Amniotic stem cell (primary cell): ENCODE results near the gene TWSG1.
"Not testable (repeated sequence)": the region's sequence is repeated elsewhere in the genome, so short reads cannot be mapped to it uniquely, and the experiment has no call there.

ENCODE experiments used
- DNase-seq: peaks from one replicate; lab custom pipeline; 2025; lab: John Stamatoyannopoulos, UW

Gene TWSG1

DNA sequence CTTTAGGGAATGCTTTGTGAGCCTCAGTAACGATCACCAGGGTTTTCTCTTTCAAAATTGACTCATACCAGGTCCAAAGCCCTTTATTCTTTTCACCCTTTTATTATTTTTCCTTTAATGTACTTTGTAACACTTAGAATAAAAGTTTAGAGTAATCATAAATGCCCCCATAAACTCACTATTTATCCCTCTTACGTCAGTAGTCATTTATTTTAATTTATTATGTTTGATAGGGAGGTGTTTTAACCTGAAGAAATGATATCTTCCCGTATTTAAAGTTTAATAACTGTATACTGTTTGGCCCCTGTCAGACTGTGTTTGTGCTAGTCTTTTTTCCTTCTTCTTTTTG lies 1.1 kb downstream of the TWSG1 start:
- DNase-seq: no peak

DNA sequence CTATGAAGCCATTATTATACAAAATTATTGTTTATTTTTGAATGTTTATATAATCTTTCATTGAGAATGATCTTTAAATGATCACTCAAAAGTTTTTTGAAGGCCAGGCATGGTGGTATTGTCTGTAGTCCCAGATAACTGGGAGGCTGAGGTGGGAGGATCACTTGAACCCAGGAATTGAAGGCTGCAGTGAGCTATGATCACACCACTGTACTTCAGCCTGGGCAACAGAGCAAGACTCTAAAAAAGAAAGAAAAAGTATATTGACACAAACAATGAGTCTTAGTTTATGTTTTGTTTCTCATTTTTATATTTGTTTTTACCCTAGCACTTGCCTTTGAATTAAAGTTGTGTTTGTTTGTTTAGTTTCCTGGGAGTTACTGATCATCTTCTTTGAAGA lies 2.3 kb downstream of the TWSG1 start:
- DNase-seq: no peak

GRCh38 chr18:9337873-9338272 lies 3.3 kb downstream of the TWSG1 start:
- DNase-seq: no peak

- DNase-seq: no peak
Observed at GRCh38 chr18:9340472-9340871, 5.9 kb downstream of the TWSG1 start.

DNA sequence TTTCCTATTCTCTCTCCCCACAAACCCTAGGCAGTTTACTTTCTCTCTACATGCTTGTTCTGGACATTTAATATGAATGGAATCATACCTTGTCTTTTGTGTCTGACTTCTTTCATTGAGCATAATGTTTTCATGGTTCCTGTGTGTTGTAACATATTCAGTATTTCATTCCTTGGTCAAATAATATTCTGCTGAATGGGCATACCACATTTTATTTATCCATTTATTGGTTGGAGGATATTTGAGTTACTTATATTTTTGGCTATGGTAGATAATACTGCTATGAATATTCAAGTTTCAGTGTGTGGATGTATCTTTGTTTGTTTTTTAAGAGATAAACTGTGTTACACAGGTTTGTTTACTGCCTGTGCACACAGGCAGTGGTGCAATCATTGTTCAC lies 9.0 kb downstream of the TWSG1 start:
- no peak for DNase-seq

DNA sequence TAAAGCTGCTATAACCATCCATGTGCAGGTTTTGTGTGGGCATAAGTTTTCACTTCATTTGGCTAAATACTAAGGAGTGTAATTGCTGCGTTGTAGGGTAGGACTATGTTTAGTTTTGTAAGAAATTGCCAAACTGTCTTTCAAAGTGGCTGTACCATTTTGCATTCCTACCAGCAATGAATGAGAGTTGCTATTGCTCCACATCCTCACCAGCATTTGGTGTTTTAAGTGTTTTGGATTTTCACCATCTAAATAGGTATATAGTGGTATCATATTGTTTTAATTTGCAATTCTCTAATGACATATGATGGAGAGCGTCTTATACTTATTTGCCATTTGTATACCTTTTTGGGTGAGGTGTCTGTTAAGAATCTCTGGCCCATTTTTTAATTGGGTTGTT lies 12.2 kb downstream of the TWSG1 start:
- no peak for DNase-seq

- DNase-seq: no peak
Observed at GRCh38 chr18:9348079-9348671, 13.6 kb downstream of the TWSG1 start.

DNA sequence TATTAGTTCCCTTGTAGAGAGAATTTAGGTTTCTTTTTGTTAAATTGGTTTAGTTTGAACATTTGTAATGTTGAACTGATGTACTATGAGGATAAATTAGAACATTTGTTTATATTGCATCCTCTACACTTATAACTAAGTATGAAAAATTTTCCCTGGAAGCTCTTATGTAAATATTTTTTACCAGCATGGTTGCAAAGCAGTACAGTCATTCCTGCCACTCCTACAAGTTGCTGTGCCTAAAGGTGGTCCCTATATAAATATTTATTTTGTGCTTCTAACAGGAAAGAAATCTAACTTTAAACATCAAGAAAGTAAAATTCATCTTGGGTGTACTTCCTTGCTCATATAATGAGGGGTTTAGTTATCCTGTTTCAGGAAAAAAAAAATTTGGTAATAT lies 14.2 kb downstream of the TWSG1 start:
- DNase-seq: no peak

DNA sequence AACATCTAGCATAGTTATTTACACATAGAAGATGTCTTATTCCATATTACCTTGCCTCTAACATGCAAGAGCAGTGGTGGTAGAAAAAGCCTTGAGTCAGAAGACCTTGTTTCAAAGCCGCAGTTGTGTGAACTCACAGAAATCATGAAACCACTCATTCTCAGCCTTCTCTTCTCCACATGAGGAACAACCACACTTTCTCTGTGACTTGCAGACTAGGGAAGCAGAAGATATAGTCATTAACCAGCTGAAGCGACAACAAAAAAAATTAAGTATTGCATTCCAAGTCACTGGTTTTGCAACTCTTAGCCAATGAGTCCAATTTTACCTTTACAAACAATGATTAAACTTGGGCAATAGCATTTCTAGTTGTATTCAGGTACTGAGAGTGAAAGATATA lies 19.0 kb downstream of the TWSG1 start:
- DNase-seq: no peak

DNA sequence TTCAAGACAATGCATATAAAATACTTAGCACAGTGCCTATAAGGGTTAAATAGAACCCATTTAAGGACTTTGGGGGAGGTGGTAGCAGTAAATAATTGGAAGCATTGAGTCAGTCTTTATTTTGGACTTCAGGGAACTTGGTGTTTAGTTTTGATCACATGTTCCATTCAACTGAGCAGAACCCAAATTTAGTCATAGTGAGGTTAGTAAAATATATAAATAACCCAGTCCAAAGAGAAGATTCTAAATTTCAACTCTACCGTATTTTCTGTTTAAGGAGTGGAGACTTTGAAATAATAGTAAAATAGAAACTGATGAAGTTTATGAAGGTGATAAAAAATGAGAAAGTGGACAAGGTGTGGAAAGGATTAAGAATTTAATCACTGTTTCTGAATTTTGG lies 19.7 kb downstream of the TWSG1 start:
- DNase-seq: no peak

DNA sequence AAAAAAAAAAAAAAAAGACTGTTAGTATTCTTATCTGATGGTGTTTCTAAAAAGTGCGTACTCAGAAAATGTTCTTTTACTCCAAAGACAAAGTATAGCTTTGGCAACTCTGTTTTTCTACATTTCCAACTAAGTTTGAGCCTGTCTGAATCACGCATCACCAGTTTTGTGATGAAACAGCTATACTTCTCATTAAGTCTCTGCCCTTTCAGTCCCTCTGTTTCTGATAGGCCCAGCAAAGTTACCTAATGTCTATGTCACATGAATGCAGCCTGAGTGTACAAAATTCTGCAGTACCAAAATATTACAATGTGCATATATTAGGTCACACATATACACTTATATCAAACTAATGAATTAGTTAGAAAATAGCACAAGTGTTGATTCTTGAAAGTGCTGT lies 22.4 kb downstream of the TWSG1 start:
- DNase-seq: no peak

GRCh38 chr18:9359796-9360195 lies 25.2 kb downstream of the TWSG1 start:
- DNase-seq: no peak

DNA sequence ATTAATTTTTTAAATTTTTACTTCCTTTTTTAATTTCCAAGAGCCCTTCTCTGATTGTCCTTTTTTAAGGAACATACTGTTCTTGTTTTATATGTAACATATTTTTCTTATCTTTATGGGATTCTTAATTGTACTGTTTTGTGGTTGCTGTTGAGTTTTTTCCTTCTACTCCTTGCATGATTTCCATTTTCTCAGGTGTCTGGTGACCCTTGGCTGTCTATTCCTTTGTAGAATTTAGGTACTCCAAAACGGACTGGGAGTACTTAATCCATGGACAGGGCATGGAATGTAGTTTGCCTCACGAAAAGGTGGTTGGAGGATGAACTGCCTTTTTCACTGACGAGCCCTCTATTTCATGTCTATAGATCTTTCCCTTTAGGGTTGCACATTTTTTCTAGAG lies 26.6 kb downstream of the TWSG1 start:
- no peak for DNase-seq

GRCh38 chr18:9362869-9363268 lies 28.3 kb downstream of the TWSG1 start:
- DNase-seq: no peak

GRCh38 chr18:9364242-9364641 lies 29.7 kb downstream of the TWSG1 start:
- no peak for DNase-seq

DNA sequence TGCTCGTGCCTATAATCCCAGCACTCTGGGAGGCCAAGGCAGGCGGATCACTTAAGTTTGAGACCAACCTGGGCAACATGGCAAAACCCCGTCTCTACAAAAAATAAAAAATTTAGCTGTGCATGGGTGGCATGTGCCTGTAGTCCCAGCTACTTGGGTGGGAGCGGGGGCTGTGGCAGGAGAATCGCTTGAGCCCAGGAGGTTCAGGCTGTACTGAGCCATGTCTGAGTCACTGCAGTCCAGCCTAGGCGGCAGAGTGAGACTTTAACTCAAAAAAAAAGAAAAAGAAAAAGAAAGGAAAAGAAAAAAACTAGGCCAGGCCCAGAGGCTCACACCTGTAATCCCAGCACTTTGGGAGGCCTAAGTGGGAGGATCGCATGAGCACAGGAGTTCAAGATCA lies 30.8 kb downstream of the TWSG1 start:
- DNase-seq: no peak

- no peak for DNase-seq
Observed at GRCh38 chr18:9366126-9366714, 31.6 kb downstream of the TWSG1 start.

DNA sequence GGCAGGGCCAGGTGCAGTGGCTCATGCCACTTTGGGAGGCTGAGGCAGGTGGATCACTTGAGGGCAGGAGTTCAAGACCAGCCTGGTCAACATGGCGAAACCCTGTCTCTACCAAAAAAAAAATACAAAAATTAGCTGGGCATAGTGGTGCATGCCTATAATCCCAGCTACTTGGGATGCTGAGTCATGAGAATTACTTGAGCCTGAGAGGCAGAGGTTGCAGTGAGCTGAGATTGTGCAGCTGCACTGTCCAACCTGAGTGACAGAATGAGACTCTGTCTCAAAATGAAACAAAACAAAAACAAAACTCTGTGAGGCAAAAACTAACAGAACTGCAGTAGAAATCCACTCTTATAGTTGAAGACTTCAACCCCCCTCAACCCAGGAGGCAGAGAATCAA lies 38.7 kb downstream of the TWSG1 start:
- DNase-seq: not testable (repeated sequence)

DNA sequence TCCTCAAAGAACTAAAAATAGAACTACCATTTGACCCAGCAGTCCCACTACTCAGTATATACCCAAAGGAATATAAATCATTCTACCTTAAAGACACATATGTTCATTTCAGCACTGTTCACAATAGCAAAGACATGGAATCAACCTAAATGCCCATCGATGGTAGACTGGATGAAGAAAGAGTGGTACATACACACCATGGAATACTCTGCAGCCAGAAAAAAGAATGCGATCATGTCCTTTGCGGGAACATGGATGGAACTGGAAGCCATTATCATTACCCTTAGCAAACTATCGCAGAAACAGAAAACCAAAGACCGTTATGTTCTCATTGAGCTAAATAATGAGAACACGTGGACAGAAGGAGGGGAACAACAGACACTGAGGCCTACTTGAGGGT lies 44.5 kb downstream of the TWSG1 start:
- no peak for DNase-seq

DNA sequence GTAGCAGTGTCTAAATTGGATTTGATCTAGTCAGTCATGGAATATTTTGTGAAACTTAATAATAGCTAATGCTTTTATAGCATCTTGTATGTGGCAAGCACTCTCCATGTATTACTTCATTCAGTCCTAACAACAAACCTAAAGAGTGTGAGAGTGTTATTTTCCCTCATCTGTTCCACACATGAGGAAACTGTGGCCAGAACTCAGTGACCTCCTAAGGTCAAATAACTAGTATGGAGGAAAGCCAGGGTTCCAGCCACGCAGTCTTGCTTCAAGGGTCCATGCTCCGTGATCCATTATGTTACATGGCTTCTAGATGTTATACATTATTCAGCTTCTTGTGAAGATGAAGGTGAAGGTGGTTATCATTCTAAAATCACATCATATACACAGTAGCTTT lies 45.5 kb downstream of the TWSG1 start:
- no peak for DNase-seq

DNA sequence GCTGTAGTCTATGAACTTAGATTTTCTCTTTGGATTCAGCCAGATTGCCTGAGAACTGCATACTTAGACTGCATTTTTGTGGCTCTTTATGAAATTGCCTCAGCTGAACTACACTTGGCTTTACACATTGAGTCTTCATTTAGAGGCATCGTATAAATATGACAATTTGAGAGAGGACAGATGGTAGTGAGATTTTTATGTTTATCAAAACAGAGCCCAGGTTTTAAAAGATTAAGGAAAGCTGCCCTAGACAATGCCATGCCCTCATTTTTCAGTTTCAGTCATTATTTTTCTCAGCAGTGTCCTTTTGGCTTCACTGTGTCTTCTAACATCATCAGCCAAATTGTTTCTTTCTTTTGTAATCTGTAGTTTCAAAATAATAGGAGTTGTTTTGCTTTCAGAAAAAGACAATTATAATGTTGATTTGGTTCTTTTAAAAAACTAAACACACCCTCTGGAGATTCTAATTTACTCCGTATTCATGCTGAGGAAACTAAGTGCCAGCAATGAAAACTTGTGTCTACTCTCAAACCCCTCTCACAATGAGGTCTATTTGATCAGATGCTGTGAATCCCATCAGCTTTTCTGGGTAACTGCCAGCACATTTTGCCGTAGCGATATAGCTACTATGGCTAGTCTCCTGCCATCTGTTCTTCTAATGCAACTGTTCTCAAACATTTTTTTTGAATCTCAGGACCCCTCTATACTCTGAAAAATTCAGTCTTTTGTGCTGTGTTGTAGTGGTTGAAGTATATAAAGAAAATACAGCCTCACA lies 46.2 kb downstream of the TWSG1 start:
- DNase-seq: no peak

DNA sequence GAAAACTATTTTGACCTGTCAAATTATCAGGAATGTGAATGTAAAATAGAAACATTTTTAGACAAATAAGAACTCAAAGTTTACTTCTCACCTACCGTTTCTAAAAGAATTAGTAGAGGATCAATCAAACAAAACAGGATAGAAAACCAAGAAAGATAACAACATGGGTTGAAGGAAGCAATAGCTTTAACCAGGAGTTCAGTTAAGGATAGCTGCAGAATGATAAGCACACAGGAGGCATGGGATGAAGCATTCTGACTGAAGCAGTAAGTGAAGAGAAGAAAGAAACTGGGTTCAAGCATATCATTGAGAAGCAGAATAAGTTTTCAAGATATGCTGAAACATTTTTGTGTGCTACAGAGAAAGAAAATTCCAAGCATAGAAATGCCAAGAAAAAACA lies 52.3 kb downstream of the TWSG1 start:
- DNase-seq: no peak

DNA sequence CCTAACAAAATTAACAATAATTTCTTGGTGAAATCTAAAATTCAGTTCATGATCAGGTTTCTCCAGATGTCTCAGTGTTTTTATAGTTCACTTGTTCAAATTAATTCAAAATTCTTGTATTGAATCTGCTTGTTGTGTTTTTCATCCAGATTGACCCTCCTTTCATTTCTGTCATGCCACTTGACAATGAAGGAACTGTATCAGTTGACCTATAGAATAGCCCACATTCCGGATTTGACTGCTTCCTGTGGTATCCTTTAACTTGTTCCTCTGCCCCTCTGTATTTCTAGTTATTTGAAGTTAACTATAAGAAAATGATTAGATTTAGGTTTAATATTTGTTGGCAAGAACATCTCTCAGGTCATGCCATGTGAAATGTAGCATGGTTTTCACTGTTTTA lies 53.3 kb downstream of the TWSG1 start:
- DNase-seq: no peak

- DNase-seq: no peak
Observed at GRCh38 chr18:9389706-9390105, 55.1 kb downstream of the TWSG1 start.
